Kidney (tissue), 14 donors: ENCODE data around the gene EYA4. TPM values are rescaled to one million over a fixed set of nuclear protein-coding genes. Genes with fewer than 3 reads are reported as not detected.

ENCODE experiments used
- DNase-seq, 5 donors: peaks; one replicate each; pipeline ENCODE4 v3.0.0-alpha.2; 2013 to 2020
- FAIRE-seq: peaks from 2 replicates; lab custom pipeline; 2012; peaks lifted over from hg19 to GRCh38; lab: Jason Lieb, UNC
- H3K27ac ChIP-seq, 2 donors: one replicate each; pipeline ENCODE4 v1.7.0; 2013; ENCODE audit warnings: low read depth in 2 of 2, low read length in 2 of 2, inconsistent platforms in 1 of 2
- H3K27me3 ChIP-seq: one replicate; pipeline ENCODE4 v1.7.1; 2013; ENCODE audit warnings: low read length, inconsistent platforms; ENCODE audit not compliant: control insufficient read depth, insufficient read depth
- H3K36me3 ChIP-seq, 3 donors: one replicate each; pipeline versions ENCODE4 v1.7.0 to v1.7.1; 2013; ENCODE audit warnings: low read length in 3 of 3, control low read depth in 1 of 3, inconsistent platforms in 1 of 3; ENCODE audit not compliant: insufficient read depth in 3 of 3, control insufficient read depth in 2 of 3
- H3K4me1 ChIP-seq, 3 donors: one replicate each; pipeline versions ENCODE4 v1.7.0 to v1.7.1; 2013; ENCODE audit warnings: low read length in 3 of 3, inconsistent platforms in 1 of 3, low read depth in 1 of 3; ENCODE audit not compliant: control insufficient read depth in 2 of 3, insufficient read depth in 2 of 3
- H3K4me3 ChIP-seq, 3 donors: one replicate each; pipeline versions ENCODE4 v1.7.0 to v1.8.1; 2013; ENCODE audit warnings: low read length in 3 of 3, control low read depth in 1 of 3, inconsistent platforms in 1 of 3
- H3K9ac ChIP-seq, 3 donors: one replicate each; pipeline versions ENCODE4 v1.7.0 to v1.7.1; 2013; ENCODE audit warnings: low read length in 3 of 3, control low read depth in 1 of 3, inconsistent platforms in 1 of 3
- H3K9me3 ChIP-seq, 3 donors: one replicate each; pipeline versions ENCODE4 v1.7.0 to v1.7.1; 2013; ENCODE audit warnings: low read length in 3 of 3, control low read depth in 1 of 3, inconsistent platforms in 1 of 3; ENCODE audit not compliant: control insufficient read depth in 2 of 3, insufficient read depth in 1 of 3
- CTCF ChIP-seq: IDR thresholded peaks from 3 replicates; pipeline ENCODE4 v1.5.1; 2012; ENCODE audit warnings: mild to moderate bottlenecking, moderate library complexity, borderline replicate concordance; ENCODE audit not compliant: insufficient read depth; ENCODE audit errors: extremely low read depth
- intact Hi-C: fragments of 100-400 bp; cut with DNase I; formaldehyde crosslinking; loops from one replicate; pipeline ENCODE4 v1.11.1; 2022
- polyA plus RNA-seq: library from polyadenylated mRNA; stranded (reverse); fragments of 350-450 nt; fragmentation: Illumina TruSeq; extraction: RNeasy Lipid Tissue Mini Kit (QIAGEN cat#74804); gene quantifications from one replicate; pipeline ENCODE4 v1.2.3, GENCODE V29; 2014; ENCODE audit warnings: low read depth, low replicate concordance; ENCODE audit not compliant: insufficient read depth
- total RNA-seq: library from RNA; stranded (reverse); fragmentation: NEBNext Ultra II Directional; extraction: Animal tissue kit (Norgen Biotek cat#: 25700); gene quantifications from one replicate; pipeline ENCODE4 v1.2.1, GENCODE V29; 2021
- donor health status: control.
- donor health status: control.
- donor health status: control.
- donor health status: control.
- donor health status: control.
- donor health status: DM: yes; HTN: yes; CAD: no.
- donor health status: Normal renal cell carcinoma (clear cell type).

The EYA4 gene
- total and polyA plus RNA-seq, 2 donors from 2014 or later, result 0.99 to 5.0 TPM

- no peak for FAIRE-seq
- H3K4me1 ChIP-seq, result no peaks in the 10 kb centered on the region
- DNase-seq, result peak in 4 of 5 donors; percentile 61 to 81 (median 73)
- intact Hi-C loops, result no loop called here
- no peak overlapping the region for H3K9ac ChIP-seq
- no peak overlapping the region for H3K27ac ChIP-seq
- H3K4me3 ChIP-seq, result no peak overlapping the region
- H3K36me3 ChIP-seq, result no peaks in the 10 kb centered on the region
- no peak for TF ChIP-seq CTCF
- H3K27me3 ChIP-seq, result no peaks in the 10 kb centered on the region
- H3K9me3 ChIP-seq, result no peaks in the 10 kb centered on the region
Measured at GRCh38 chr6:133432021-133432989, 191.1 kb downstream of the EYA4 start.

- no peaks in the 10 kb centered on the region for H3K4me1 ChIP-seq
- H3K36me3 ChIP-seq, result no peaks in the 10 kb centered on the region
- no peaks in the 10 kb centered on the region for H3K27me3 ChIP-seq
- FAIRE-seq (no peak), DNase-seq (no peak)
- TF ChIP-seq CTCF, result no peak
- H3K9ac ChIP-seq, result no peak overlapping the region
- intact Hi-C loops, result no loop called here
- H3K9me3 ChIP-seq, result no peaks in the 10 kb centered on the region
- no peak overlapping the region for H3K27ac ChIP-seq
- no peak overlapping the region for H3K4me3 ChIP-seq
Measured at GRCh38 chr6:133435065-133435728, 194.0 kb downstream of the EYA4 start.

GRCh38 chr6:133436652-133437051, 195.5 kb downstream of the EYA4 start:
- intact Hi-C loops, result no loop called here
- H3K27ac ChIP-seq, result no peak overlapping the region
- no peak for TF ChIP-seq CTCF

More at GRCh38 chr6:133436652-133437051, 195.5 kb downstream of the EYA4 start:
- Histone ChIP-seq H3K4me3 (no peak overlapping the region), H3K9me3 (no peaks in the 10 kb centered on the region), H3K4me1 (no peaks in the 10 kb centered on the region), H3K27me3 (no peaks in the 10 kb centered on the region), H3K9ac (no peak overlapping the region), H3K36me3 (no peaks in the 10 kb centered on the region)
- FAIRE-seq (no peak), DNase-seq (no peak)
